Colonic mucosa (tissue), 4 donors: Measurements from ENCODE around the gene LPCAT2. TPM values are rescaled to one million over a fixed set of nuclear protein-coding genes. Genes with fewer than 3 reads are reported as not detected.

Experiments
- DNase-seq: peaks from one replicate; pipeline ENCODE4 v3.0.0-alpha.2; 2020
- H3K27ac ChIP-seq: fragments of 200-600 bp; one replicate; pipeline ENCODE4 v1.8.0; 2021
- H3K27me3 ChIP-seq: fragments of 200-600 bp; one replicate; pipeline ENCODE4 v1.8.0; 2021
- H3K36me3 ChIP-seq: fragments of 200-600 bp; one replicate; pipeline ENCODE4 v1.8.0; 2021
- H3K4me1 ChIP-seq: fragments of 200-600 bp; one replicate; pipeline ENCODE4 v1.8.0; 2021; ENCODE audit warnings: mild to moderate bottlenecking
- H3K4me3 ChIP-seq: fragments of 200-600 bp; one replicate; pipeline ENCODE4 v1.8.0; 2021
- H3K9ac ChIP-seq, 2 donors: one replicate each; pipeline ENCODE4 v1.7.0; 2013; ENCODE audit warnings: control low read depth in 2 of 2, low read depth in 2 of 2, low read length in 2 of 2
- H3K9me3 ChIP-seq: fragments of 200-600 bp; one replicate; pipeline ENCODE4 v1.8.0; 2021
- intact Hi-C: fragments of 100-400 bp; cut with DNase I; formaldehyde crosslinking; loops from one replicate; pipeline ENCODE4 v1.14.1; 2022
- total RNA-seq, 2 donors: library from RNA; stranded (reverse); fragmentation: NEBNext Ultra II Directional in 1 of 2; extraction: Animal tissue kit (Norgen Biotek cat#: 25700) in 1 of 2; gene quantifications; one replicate each; pipeline ENCODE4 v1.2.1, GENCODE V29; 2021
- TF ChIP-seq, protein P1 (sequence below): fragments of 200-600 bp; IDR thresholded peaks from one replicate; pipeline ENCODE4 v1.8.0; 2022; ENCODE audit warnings: antibody characterized with exemption, mild to moderate bottlenecking
- donor health status: healthy.
- donor health status: DM: no; HTN: no; CAD: no.
- donor health status: DM: no; HTN: no; CAD: no.

The LPCAT2 gene
- total RNA-seq, 2 donors from 2014 or later: 22.6 to 30.5 TPM

DNA sequence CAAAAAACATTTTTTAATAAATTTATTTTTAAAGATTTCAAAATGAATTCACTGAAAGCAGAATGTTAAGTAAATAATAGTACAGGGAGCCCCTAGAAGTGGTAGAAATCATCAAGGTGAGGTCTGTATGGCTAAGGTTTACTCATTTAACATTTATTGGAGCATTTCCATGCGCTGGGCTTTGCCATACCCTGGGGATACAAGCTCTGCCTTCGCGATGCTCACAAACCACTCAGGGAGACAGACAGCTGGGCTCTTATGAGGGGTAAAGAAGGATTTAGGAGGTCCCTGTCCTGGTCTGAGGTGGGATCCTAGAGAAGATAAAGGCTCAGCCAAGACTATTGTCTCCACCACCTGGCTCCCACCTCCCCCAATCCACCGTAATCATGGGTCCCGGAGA, 11.3 kb upstream of the LPCAT2 start:
- TF ChIP-seq, protein P1, sequence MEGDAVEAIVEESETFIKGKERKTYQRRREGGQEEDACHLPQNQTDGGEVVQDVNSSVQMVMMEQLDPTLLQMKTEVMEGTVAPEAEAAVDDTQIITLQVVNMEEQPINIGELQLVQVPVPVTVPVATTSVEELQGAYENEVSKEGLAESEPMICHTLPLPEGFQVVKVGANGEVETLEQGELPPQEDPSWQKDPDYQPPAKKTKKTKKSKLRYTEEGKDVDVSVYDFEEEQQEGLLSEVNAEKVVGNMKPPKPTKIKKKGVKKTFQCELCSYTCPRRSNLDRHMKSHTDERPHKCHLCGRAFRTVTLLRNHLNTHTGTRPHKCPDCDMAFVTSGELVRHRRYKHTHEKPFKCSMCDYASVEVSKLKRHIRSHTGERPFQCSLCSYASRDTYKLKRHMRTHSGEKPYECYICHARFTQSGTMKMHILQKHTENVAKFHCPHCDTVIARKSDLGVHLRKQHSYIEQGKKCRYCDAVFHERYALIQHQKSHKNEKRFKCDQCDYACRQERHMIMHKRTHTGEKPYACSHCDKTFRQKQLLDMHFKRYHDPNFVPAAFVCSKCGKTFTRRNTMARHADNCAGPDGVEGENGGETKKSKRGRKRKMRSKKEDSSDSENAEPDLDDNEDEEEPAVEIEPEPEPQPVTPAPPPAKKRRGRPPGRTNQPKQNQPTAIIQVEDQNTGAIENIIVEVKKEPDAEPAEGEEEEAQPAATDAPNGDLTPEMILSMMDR: no peak
- Histone ChIP-seq H3K36me3 (no peaks in the 10 kb centered on the region), H3K4me1 (peaks cover 14% of the 10 kb centered on the region), H3K4me3 (no peak overlapping the region), H3K27ac (no peak overlapping the region), H3K27me3 (no peaks in the 10 kb centered on the region), H3K9me3 (no peaks in the 10 kb centered on the region), H3K9ac (no peak overlapping the region)
- intact Hi-C loops: loop anchor here (10.0 kb wide), 1 partner anchor 207 kb away; no protein-coding TSS in a partner anchor
- DNase-seq: no peak

DNA sequence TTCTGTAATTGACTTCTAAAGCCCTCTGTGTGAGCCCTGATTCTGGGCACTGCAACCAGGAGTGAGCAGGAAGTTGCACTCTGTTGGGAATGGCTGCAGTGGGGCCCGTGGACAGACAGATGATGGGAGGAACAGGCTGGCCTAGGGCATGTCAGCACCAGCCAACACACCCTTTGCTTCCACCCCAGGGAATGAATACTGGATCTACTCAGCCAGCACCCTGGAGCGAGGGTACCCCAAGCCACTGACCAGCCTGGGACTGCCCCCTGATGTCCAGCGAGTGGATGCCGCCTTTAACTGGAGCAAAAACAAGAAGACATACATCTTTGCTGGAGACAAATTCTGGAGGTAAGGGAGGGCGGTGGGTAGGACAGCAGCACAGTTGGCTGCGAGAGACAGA, 10.8 kb upstream of the LPCAT2 start:
- intact Hi-C loops: loop anchor here (10.0 kb wide), 1 partner anchor 207 kb away; no protein-coding TSS in a partner anchor
- H3K4me1 ChIP-seq: peaks cover 16% of the 10 kb centered on the region
- no peaks in the 10 kb centered on the region for H3K36me3 ChIP-seq
- TF ChIP-seq, protein P1: no peak
- H3K9ac ChIP-seq: no peak overlapping the region
- no peak overlapping the region for H3K27ac ChIP-seq
- H3K9me3 ChIP-seq: no peaks in the 10 kb centered on the region
- H3K4me3 ChIP-seq: no peak overlapping the region
- no peaks in the 10 kb centered on the region for H3K27me3 ChIP-seq
- peak; percentile 15 for DNase-seq

DNA sequence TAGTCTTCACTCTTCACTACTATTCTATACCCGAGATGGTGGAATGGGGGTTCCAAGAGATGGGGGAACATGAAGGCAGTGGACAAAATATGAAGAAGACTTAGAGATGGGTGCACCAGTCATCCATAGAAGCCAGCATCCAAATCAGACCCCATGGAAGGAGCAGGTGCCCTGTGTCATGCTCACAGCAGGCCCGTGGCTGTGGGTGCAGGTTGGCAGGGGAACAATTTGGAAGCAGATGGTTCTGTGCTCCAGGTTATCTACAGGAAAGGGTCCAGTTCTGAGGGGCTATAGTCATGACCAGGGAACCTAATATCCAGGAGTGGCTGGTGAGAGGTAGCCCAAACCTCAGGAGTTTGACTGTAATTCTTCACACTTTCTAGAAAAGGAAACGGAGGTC, 9.6 kb upstream of the LPCAT2 start:
- Histone ChIP-seq H3K4me1 (peaks cover 19% of the 10 kb centered on the region), H3K9me3 (no peaks in the 10 kb centered on the region), H3K9ac (no peak overlapping the region), H3K27ac (no peak overlapping the region), H3K4me3 (no peak overlapping the region), H3K36me3 (no peaks in the 10 kb centered on the region), H3K27me3 (no peaks in the 10 kb centered on the region)
- DNase-seq: peak; percentile 12
- TF ChIP-seq, protein P1: no peak
- intact Hi-C loops: loop anchor here (10.0 kb wide), 1 partner anchor 206 kb away; no protein-coding TSS in a partner anchor

DNA sequence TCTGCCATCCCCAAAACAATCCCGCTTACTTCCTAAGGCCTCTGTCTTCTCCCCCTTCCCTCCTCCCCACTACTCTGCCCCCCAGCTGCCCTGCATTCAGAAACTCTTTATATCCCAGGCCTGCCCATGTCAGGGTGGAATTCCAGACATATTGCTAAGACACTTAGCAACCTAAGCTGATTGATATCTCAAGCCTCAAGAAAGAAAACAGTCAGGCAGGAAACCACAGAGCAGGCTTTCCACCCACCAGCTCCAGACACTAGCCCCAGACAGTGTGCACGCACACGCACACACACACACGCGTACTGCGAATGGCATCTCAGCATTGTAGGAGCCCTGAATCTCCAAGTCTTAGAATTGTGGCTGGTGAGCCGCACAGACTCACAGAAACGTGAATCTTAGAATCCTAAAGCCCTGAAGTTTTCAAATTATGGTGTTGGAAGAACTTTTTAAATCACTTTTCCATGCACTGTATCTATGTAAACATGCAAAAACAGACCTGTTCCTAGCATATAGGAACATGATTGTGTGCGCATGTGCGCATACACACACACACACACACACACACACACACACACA, 8.8 kb upstream of the LPCAT2 start:
- Histone ChIP-seq H3K4me3 (no peak overlapping the region), H3K27ac (no peak overlapping the region), H3K27me3 (no peaks in the 10 kb centered on the region), H3K36me3 (no peaks in the 10 kb centered on the region), H3K9me3 (no peaks in the 10 kb centered on the region), H3K9ac (peak overlapping the region in 1 of 2 donors; percentile 12), H3K4me1 (peaks cover 19% of the 10 kb centered on the region)
- DNase-seq: peak; percentile 23
- TF ChIP-seq, protein P1: no peak
- intact Hi-C loops: loop anchor here (10.0 kb wide), 1 partner anchor 205 kb away; no protein-coding TSS in a partner anchor

DNA sequence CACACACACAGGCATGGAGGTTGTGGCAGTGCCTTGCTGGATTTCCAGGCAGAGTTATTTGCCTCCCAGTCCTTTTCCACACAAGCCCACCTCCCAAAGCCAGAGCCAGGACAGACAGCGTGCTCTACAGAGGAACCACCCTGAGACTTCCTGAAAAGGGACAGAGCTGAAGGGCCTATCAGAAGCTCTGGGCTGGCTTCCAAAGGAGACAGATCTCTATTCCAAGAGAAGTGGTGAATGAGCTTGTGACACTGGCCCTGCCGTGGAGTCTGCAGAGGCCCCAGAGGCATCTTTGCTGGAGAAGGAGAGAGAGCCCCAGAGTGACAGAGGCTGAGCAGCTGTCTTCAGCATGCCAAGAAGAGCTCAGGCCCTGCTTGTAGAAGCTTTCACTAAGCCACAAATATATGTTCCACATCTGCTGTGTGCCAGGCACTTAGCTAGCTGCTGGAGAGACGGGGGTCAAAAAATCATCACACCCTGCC, 8.3 kb upstream of the LPCAT2 start:
- TF ChIP-seq, protein P1: no peak

More for the DNA sequence above, 8.3 kb upstream of the LPCAT2 start:
- Histone ChIP-seq H3K27me3 (no peaks in the 10 kb centered on the region), H3K9ac (peak overlapping the region in 1 of 2 donors; percentile 12), H3K4me3 (no peak overlapping the region), H3K27ac (no peak overlapping the region), H3K9me3 (no peaks in the 10 kb centered on the region), H3K4me1 (peaks cover 19% of the 10 kb centered on the region), H3K36me3 (no peaks in the 10 kb centered on the region)
- intact Hi-C loops: no loop called here
- peak; percentile 58 for DNase-seq
